Suprapubic skin (tissue), 4 donors: Measurements from ENCODE around the gene ACHE.

ENCODE experiments used
- EP300 ChIP-seq: sonication (generic); formaldehyde crosslinking; IDR thresholded peaks from one replicate; pipeline ENCODE4 v1.6.1; 2017; ENCODE audit warnings: antibody characterized with exemption
- POLR2A ChIP-seq, 2 donors: fragments of 450-650 bp; IDR thresholded peaks; one replicate each; pipeline ENCODE4 v1.6.1; 2017; ENCODE audit warnings: antibody characterized with exemption in 2 of 2, mild to moderate bottlenecking in 2 of 2, moderate library complexity in 2 of 2
- POLR2AphosphoS5 ChIP-seq, 3 donors: sonication (generic); formaldehyde crosslinking; IDR thresholded peaks; one replicate each; pipeline ENCODE4 v1.6.1; 2017; ENCODE audit warnings: antibody characterized with exemption in 3 of 3
- TF ChIP-seq, protein P1 (sequence below), 2 donors: fragments of 200-600 bp in 1 of 2; fragments of 450-650 bp in 1 of 2; sonication (generic) in 1 of 2; IDR thresholded peaks; one replicate each; pipeline ENCODE4 v1.5.1; 2016 to 2019; ENCODE audit warnings: antibody characterized with exemption in 2 of 2, mild to moderate bottlenecking in 1 of 2, moderate library complexity in 1 of 2

DNA sequence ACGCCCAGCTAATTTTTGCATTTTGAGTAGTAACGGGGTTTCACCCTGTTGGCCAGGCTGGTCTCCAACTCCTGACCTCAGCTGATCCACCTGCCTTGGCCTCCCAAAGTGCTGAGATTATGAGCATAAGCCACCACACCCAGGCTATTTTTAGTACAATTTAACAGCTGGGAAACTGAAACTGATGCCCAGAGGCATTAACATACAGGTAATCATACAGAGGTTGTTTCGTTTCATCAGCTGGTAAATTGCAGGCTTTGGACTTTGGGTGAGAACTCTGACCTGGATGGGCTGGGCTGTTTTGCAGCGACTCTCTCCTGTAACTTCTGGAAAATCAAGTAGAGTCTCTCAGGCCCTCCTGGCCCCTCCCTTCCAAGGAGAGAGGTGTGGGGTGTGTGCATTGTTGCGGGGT is 6.2 kb upstream of the ACHE start:
- TF ChIP-seq POLR2A (IDR thresholded peaks at IDR 0.05) (no peak), EP300 (no peak), POLR2AphosphoS5 (IDR thresholded peaks at IDR 0.05) (no peak)
- TF ChIP-seq, protein P1, sequence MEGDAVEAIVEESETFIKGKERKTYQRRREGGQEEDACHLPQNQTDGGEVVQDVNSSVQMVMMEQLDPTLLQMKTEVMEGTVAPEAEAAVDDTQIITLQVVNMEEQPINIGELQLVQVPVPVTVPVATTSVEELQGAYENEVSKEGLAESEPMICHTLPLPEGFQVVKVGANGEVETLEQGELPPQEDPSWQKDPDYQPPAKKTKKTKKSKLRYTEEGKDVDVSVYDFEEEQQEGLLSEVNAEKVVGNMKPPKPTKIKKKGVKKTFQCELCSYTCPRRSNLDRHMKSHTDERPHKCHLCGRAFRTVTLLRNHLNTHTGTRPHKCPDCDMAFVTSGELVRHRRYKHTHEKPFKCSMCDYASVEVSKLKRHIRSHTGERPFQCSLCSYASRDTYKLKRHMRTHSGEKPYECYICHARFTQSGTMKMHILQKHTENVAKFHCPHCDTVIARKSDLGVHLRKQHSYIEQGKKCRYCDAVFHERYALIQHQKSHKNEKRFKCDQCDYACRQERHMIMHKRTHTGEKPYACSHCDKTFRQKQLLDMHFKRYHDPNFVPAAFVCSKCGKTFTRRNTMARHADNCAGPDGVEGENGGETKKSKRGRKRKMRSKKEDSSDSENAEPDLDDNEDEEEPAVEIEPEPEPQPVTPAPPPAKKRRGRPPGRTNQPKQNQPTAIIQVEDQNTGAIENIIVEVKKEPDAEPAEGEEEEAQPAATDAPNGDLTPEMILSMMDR (IDR thresholded peaks at IDR 0.05) = no peak
